GM12878 (cell line): ENCODE data around the gene DKK3.

Experiments
- ATF2 ChIP-seq: IDR thresholded peaks from 2 replicates; pipeline ENCODE4 v1.6.1; 2012; ENCODE audit warnings: low read length, inconsistent platforms
- CTCF ChIP-seq, 3 experiments: IDR thresholded peaks in 2 of 3; conservative IDR thresholded peaks in 1 of 3; 2 replicates each; pipeline ENCODE4 v1.5.1; 2011; ENCODE audit warnings: low read depth in 3 of 3, low read length in 3 of 3, mild to moderate bottlenecking in 3 of 3, control low read depth in 2 of 3, moderate library complexity in 2 of 3, inconsistent platforms in 1 of 3, mixed read lengths in 1 of 3; ENCODE audit not compliant: control insufficient read depth in 2 of 3, insufficient read depth in 1 of 3; ENCODE audit errors: extremely low read depth in 1 of 3
- POLR2AphosphoS5 ChIP-seq: IDR thresholded peaks from 2 replicates; pipeline ENCODE4 v1.6.1; 2011; ENCODE audit warnings: mild to moderate bottlenecking, low read length, inconsistent platforms
- REST ChIP-seq: IDR thresholded peaks from 2 replicates; pipeline ENCODE4 v1.6.1; 2012; ENCODE audit warnings: mild to moderate bottlenecking, low read depth, low read length
- SRF ChIP-seq, 2 experiments: IDR thresholded peaks; 2 replicates each; pipeline ENCODE4 v1.6.1; 2011; ENCODE audit warnings: low read depth in 2 of 2, low read length in 2 of 2, mild to moderate bottlenecking in 1 of 2, moderate library complexity in 1 of 2
- SUZ12 ChIP-seq: fragments of 200-600 bp; sonication (generic); IDR thresholded peaks from one replicate; pipeline ENCODE4 v1.6.1; 2018; ENCODE audit warnings: antibody characterized with exemption, mild to moderate bottlenecking; ENCODE audit not compliant: unreplicated experiment

DNA sequence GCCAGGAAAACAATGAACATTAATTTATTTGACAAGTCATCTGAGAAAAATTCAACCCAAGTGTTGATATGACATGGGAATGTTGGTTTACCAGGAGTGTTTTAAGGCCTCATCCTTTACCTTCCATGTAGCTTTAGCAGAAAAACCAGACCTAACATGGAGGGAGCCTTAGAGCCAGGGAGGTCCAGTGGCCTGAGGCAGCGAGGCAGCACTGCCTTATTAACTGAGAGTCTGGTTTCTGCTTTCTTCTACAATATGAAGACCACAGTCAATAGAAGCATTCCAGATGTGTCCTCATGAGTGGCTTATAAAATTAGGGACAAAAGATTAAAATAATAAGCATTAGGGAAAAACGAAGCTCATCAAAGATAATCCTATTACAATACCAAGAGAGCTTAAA is 61.5 kb downstream of the DKK3 start:
- TF ChIP-seq REST (no peak), POLR2AphosphoS5 (no peak), SRF (IDR thresholded peaks at IDR 0.05; ENCODE audit: low read depth in 2 of 2, low read length in 2 of 2) (no peak), CTCF (IDR thresholded peaks at IDR 0.05 in 2 of 3, conservative IDR thresholded peaks at IDR 0.05 in 1 of 3; ENCODE audit: control insufficient read depth in 2 of 3, extremely low read depth in 1 of 3, insufficient read depth in 1 of 3, low read depth in 3 of 3, low read length in 3 of 3) (no peak), SUZ12 (no peak), ATF2 (no peak)
